Panc1 (cell line): ENCODE measurements around the gene CETN1. TPM values are rescaled to one million over a fixed set of nuclear protein-coding genes. Genes with fewer than 3 reads are reported as not detected.

Source experiments
- ATAC-seq: fragments of 200-7000 bp; cut with Tn5 transposase; 2 replicates; pipeline ENCODE4 v1.9.1; 2020; ENCODE audit warnings: mild to moderate bottlenecking, moderate library complexity
- BruUV-seq: library from RNA; stranded (reverse); fragments of 400-500 nt; replicated peaks from 2 replicates; lab custom pipeline; 2021; lab: Mats Ljungman, UMichigan
- CTCF ChIA-PET: fragments of 300-600 bp; sonication (Branson Sonifier 250); formaldehyde crosslinking; loops from one replicate; lab custom pipeline; 2022; ENCODE audit warnings: antibody characterized with exemption; lab: Charles Lee
- POLR2A ChIA-PET: fragments of 300-600 bp; sonication (Branson Sonifier 250); formaldehyde crosslinking; loops from one replicate; lab custom pipeline; 2022; ENCODE audit warnings: antibody characterized with exemption; lab: Charles Lee
- DNase-seq: peaks from one replicate; pipeline ENCODE4 v3.0.0-alpha.2; 2010; ENCODE audit warnings: low read depth, low spot score
- H3K27ac ChIP-seq: 2 replicates; pipeline ENCODE4 v1.5.1; 2011; ENCODE audit warnings: mild to moderate bottlenecking, low read length, inconsistent platforms
- H3K27me3 ChIP-seq: fragments of 200-500 bp; sonication (Bioruptor generic); 2 replicates; pipeline ENCODE4 v1.6.0; 2014; ENCODE audit warnings: low read length, inconsistent platforms; ENCODE audit not compliant: control insufficient read depth, insufficient read depth
- H3K36me3 ChIP-seq: fragments of 200-500 bp; sonication (Bioruptor generic); 2 replicates; pipeline ENCODE4 v1.5.1; 2014; ENCODE audit warnings: inconsistent platforms, mild to moderate bottlenecking, low read length, moderate library complexity; ENCODE audit not compliant: control insufficient read depth, insufficient read depth
- H3K4me1 ChIP-seq: 2 replicates; pipeline ENCODE4 v1.5.1; 2011; ENCODE audit warnings: inconsistent platforms, mild to moderate bottlenecking, low read length, moderate library complexity; ENCODE audit not compliant: control insufficient read depth, insufficient read depth
- H3K4me3 ChIP-seq, 2 experiments: 2 replicates each; pipeline ENCODE4 v1.5.1; 2011 to 2012; ENCODE audit warnings: low read depth in 2 of 2, low read length in 2 of 2, mild to moderate bottlenecking in 2 of 2, inconsistent platforms in 1 of 2, moderate library complexity in 1 of 2
- H3K9me3 ChIP-seq: fragments of 200-500 bp; sonication (Bioruptor generic); 2 replicates; pipeline ENCODE4 v1.5.1; 2014; ENCODE audit warnings: low read depth, mild to moderate bottlenecking, inconsistent platforms, low read length, moderate library complexity; ENCODE audit not compliant: control insufficient read depth, insufficient read depth
- CTCF ChIP-seq: fragments of 450-650 bp; IDR thresholded peaks from 2 replicates; pipeline ENCODE4 v1.5.1; 2017; ENCODE audit warnings: mild to moderate bottlenecking
- POLR2AphosphoS5 ChIP-seq: IDR thresholded peaks from 2 replicates; pipeline ENCODE4 v1.6.1; 2012; ENCODE audit warnings: mild to moderate bottlenecking, low read depth, low read length, moderate library complexity
- SIN3A ChIP-seq: IDR thresholded peaks from 2 replicates; pipeline ENCODE4 v1.6.1; 2012; ENCODE audit warnings: low read depth, mild to moderate bottlenecking, low read length, moderate library complexity, borderline replicate concordance; ENCODE audit not compliant: insufficient read depth
- TCF7L2 ChIP-seq: IDR thresholded peaks from 2 replicates; pipeline ENCODE4 v1.6.1; 2011; ENCODE audit warnings: mild to moderate bottlenecking, low read depth, low read length, inconsistent platforms
- in situ Hi-C: cut with HindIII; loops from 2 replicates; pipeline ENCODE4 v1.10.0; 2016; ENCODE audit warnings: low sequenced_read_pairs, low pct_unique_long_range_greater_than_20kb
- intact Hi-C: fragments of 100-400 bp; cut with micrococcal nuclease; formaldehyde crosslinking; loops from one replicate; pipeline ENCODE4 v1.10.0; 2022; ENCODE audit not compliant: unreplicated experiment
- total RNA-seq: library from RNA; stranded (reverse); gene quantifications from one replicate; pipeline ENCODE4 v1.2.1, GENCODE V29; 2021; ENCODE audit not compliant: unreplicated experiment
- TF ChIP-seq, protein P1 (sequence below), 2 experiments: IDR thresholded peaks; 2 replicates each; pipeline ENCODE4 v1.6.1; 2011 to 2012; ENCODE audit warnings: low read depth in 2 of 2, control low read depth in 1 of 2, low read length in 1 of 2, mild to moderate bottlenecking in 1 of 2, moderate library complexity in 1 of 2; ENCODE audit not compliant: insufficient read depth in 1 of 2

CETN1 gene
- total RNA-seq, 1 experiment from 2014 or later: not detected

DNA sequence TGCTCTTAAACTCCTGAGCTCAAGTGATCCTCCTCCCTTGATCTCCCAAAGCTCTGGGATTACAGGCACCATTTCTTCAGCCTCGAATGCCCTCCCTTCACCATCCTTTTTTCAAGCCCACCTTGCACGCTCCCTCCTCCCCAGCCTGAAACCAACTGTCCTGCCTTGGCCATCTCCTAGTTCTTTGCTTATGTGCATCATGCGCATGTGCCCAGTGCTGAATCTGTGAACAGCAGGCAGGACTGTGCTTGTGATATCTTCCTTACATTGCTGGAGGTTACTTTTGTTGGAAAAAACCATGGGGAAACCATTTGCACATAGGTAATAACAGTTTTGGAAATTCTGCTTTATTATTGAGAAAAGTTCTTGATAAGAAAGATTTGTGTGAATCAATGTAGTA lies 30.2 kb upstream of the CETN1 start:
- no peak for DNase-seq
- BruUV-seq: no TSS peak
- no peak for TF ChIP-seq CTCF
- TF ChIP-seq TCF7L2: no peak
- no peaks in the 10 kb centered on the region for H3K4me1 ChIP-seq
- peaks cover 4% of the 10 kb centered on the region; the same call in 1 of the 2 replicates for H3K9me3 ChIP-seq
- in situ Hi-C loops (no loop called here), intact Hi-C loops (no loop called here)
- H3K27ac ChIP-seq: no peak overlapping the region
- H3K36me3 ChIP-seq: no peaks in the 10 kb centered on the region
- no peak for ATAC-seq
- peaks cover 4% of the 10 kb centered on the region; the same call in 1 of the 2 replicates for H3K27me3 ChIP-seq
- ChIA-PET CTCF (no interaction called here), POLR2A (no interaction called here)
- no peak overlapping the region for H3K4me3 ChIP-seq

DNA sequence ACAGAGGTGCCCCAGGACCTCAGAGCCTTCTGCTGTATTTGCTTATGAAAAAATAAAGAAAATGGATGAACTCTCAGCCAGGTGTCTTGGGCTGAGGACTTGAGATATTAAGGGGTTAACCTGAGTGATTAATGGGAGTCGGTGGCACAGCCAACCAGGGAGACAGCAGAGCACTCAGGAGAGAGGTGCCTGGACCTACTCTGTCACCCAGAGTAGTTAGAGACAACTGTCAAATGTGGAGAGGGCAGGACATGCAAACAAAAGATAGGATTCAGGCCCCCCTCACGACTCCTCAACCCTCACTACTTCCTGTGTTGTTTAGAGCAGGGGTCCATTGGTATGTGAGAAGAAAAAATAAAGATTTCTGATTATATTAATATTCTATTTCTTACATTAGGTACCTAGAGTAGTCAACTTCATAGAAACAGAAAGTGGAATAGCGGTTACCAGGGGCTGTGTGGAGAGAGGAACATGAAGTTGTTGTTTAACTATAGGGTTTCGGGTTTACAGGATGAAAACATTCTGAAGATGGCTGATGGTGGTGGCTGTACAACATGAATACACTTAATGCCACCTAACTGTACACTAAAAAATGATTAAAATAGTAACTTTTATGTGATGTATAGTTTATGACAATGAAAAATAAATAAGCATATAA lies 28.6 kb upstream of the CETN1 start:
- Histone ChIP-seq H3K36me3 (no peaks in the 10 kb centered on the region), H3K9me3 (peaks cover 4% of the 10 kb centered on the region; the same call in 1 of the 2 replicates), H3K4me3 (no peak overlapping the region), H3K27me3 (peaks cover 2% of the 10 kb centered on the region; the same call in 1 of the 2 replicates), H3K4me1 (no peaks in the 10 kb centered on the region), H3K27ac (no peak overlapping the region)
- no TSS peak for BruUV-seq
- in situ Hi-C loops (no loop called here), intact Hi-C loops (no loop called here)
- no peak for DNase-seq
- TF ChIP-seq, protein P1, sequence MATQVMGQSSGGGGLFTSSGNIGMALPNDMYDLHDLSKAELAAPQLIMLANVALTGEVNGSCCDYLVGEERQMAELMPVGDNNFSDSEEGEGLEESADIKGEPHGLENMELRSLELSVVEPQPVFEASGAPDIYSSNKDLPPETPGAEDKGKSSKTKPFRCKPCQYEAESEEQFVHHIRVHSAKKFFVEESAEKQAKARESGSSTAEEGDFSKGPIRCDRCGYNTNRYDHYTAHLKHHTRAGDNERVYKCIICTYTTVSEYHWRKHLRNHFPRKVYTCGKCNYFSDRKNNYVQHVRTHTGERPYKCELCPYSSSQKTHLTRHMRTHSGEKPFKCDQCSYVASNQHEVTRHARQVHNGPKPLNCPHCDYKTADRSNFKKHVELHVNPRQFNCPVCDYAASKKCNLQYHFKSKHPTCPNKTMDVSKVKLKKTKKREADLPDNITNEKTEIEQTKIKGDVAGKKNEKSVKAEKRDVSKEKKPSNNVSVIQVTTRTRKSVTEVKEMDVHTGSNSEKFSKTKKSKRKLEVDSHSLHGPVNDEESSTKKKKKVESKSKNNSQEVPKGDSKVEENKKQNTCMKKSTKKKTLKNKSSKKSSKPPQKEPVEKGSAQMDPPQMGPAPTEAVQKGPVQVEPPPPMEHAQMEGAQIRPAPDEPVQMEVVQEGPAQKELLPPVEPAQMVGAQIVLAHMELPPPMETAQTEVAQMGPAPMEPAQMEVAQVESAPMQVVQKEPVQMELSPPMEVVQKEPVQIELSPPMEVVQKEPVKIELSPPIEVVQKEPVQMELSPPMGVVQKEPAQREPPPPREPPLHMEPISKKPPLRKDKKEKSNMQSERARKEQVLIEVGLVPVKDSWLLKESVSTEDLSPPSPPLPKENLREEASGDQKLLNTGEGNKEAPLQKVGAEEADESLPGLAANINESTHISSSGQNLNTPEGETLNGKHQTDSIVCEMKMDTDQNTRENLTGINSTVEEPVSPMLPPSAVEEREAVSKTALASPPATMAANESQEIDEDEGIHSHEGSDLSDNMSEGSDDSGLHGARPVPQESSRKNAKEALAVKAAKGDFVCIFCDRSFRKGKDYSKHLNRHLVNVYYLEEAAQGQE (IDR thresholded peaks at IDR 0.05; ENCODE audit: insufficient read depth in 1 of 2, low read depth in 2 of 2, low read length in 1 of 2): no peak
- no peak for TF ChIP-seq POLR2AphosphoS5
- TF ChIP-seq SIN3A: no peak
- no peak for TF ChIP-seq CTCF
- TF ChIP-seq TCF7L2: no peak
- no peak for ATAC-seq
- ChIA-PET POLR2A (no interaction called here), CTCF (no interaction called here)
